Measurements from ENCODE around the gene ACAA1. TPM values are rescaled to one million over a fixed set of nuclear protein-coding genes. Genes with fewer than 3 reads are reported as not detected.
A peak's percentile ranks its signal among the peaks of the same experiment; 100 is the strongest.

The ACAA1 gene
- total and polyA plus RNA-seq, 10 donors: 68.4 to 120 (median 82.5) TPM

GRCh38 chr3:38111696-38112377 lies 25.1 kb downstream of the ACAA1 start:
- intact Hi-C loops (cut with DNase I; ENCODE audit: low total_unique reads): no loop called here
- peaks cover 0 to 4% (median 0%) of the 10 kb centered on the region in 6 donors for H3K36me3 ChIP-seq

GRCh38 chr3:38111201-38111600 lies 25.7 kb downstream of the ACAA1 start:
- H3K36me3 ChIP-seq: peaks cover 0 to 4% (median 0%) of the 10 kb centered on the region in 6 donors
- no peak overlapping the region for H3K4me3 ChIP-seq
- TF ChIP-seq POLR2A (IDR thresholded peaks at IDR 0.05) (no peak), CTCF (IDR thresholded peaks at IDR 0.05 in 8 of 11, conservative IDR thresholded peaks at IDR 0.05 in 3 of 11) (no peak), POLR2AphosphoS5 (IDR thresholded peaks at IDR 0.05) (no peak)
- no peaks in the 10 kb centered on the region for H3K27me3 ChIP-seq (replicated peaks in 1 of 7)
- H3K4me1 ChIP-seq: peaks cover 0 to 47% (median 7%) of the 10 kb centered on the region in 6 donors
- no peak overlapping the region for H3K27ac ChIP-seq
- DNase-seq: no peak
- intact Hi-C loops (cut with DNase I; ENCODE audit: low total_unique reads): no loop called here
- 93 to 99% (median 95%) methylated on average over 4 of the region's 4 CpGs for WGBS, 5 donors
- peaks cover 0 to 2% (median 0%) of the 10 kb centered on the region in 8 donors for H3K9me3 ChIP-seq

More at GRCh38 chr3:38111696-38112377, 25.1 kb downstream of the ACAA1 start:
- no peaks in the 10 kb centered on the region for H3K27me3 ChIP-seq (replicated peaks in 1 of 7)
- no peak overlapping the region for H3K27ac ChIP-seq
- H3K4me3 ChIP-seq: no peak overlapping the region
- DNase-seq: peak; percentile 54
- TF ChIP-seq POLR2AphosphoS5 (IDR thresholded peaks at IDR 0.05) (peak in 1 of 3 donors; percentile 36), POLR2A (IDR thresholded peaks at IDR 0.05) (no peak)
- H3K9me3 ChIP-seq: no peaks in the 10 kb centered on the region
- WGBS, 5 donors: 73 to 88% (median 79%) methylated on average over 8 to 16 of the region's 16 CpGs
- H3K4me1 ChIP-seq: peaks cover 0 to 49% (median 7%) of the 10 kb centered on the region in 6 donors

- no peak overlapping the region for H3K4me3 ChIP-seq
- H3K4me1 ChIP-seq: peaks cover 0 to 39% (median 7%) of the 10 kb centered on the region in 6 donors
- peak; percentile 38 for DNase-seq
- 82 to 93% (median 90%) methylated on average over 6 of the region's 6 CpGs for WGBS, 5 donors
- intact Hi-C loops (cut with DNase I; ENCODE audit: low total_unique reads): no loop called here
- no peak overlapping the region for H3K27ac ChIP-seq
- TF ChIP-seq CTCF (IDR thresholded peaks at IDR 0.05 in 8 of 11, conservative IDR thresholded peaks at IDR 0.05 in 3 of 11) (no peak), POLR2AphosphoS5 (IDR thresholded peaks at IDR 0.05) (no peak), POLR2A (IDR thresholded peaks at IDR 0.05) (no peak)
- H3K36me3 ChIP-seq: peaks cover 0 to 4% (median 0%) of the 10 kb centered on the region in 6 donors
- H3K27me3 ChIP-seq (replicated peaks in 1 of 7): no peaks in the 10 kb centered on the region
- H3K9me3 ChIP-seq: peaks cover 0 to 9% (median 5%) of the 10 kb centered on the region in 8 donors
Measured at GRCh38 chr3:38110314-38111050, 26.4 kb downstream of the ACAA1 start.

- 83 to 93% (median 93%) methylated on average over 16 to 17 of the region's 17 CpGs for WGBS, 5 donors
- H3K36me3 ChIP-seq: peaks cover 0 to 4% (median 0%) of the 10 kb centered on the region in 6 donors
- no peak for TF ChIP-seq POLR2A (IDR thresholded peaks at IDR 0.05)
- TF ChIP-seq POLR2AphosphoS5 (IDR thresholded peaks at IDR 0.05): peak in 1 of 3 donors; percentile 31
- peak; percentile 68 for DNase-seq
- H3K4me1 ChIP-seq: peaks cover 0 to 32% (median 6%) of the 10 kb centered on the region in 6 donors
- H3K9me3 ChIP-seq: peaks cover 0 to 17% (median 12%) of the 10 kb centered on the region in 8 donors
- H3K4me3 ChIP-seq: no peak overlapping the region
- H3K27ac ChIP-seq: peak overlapping the region in 1 of 8 donors; percentile 72
- intact Hi-C loops (cut with DNase I; ENCODE audit: low total_unique reads): no loop called here
- no peaks in the 10 kb centered on the region for H3K27me3 ChIP-seq (replicated peaks in 1 of 7)
Measured at GRCh38 chr3:38109580-38110313, 27.2 kb downstream of the ACAA1 start.
